Measurements from ENCODE around the gene GPATCH3.

The GPATCH3 gene

GRCh38 chr1:26907071-26907917 is 7.0 kb upstream of the GPATCH3 start:
- no peak for TF ChIP-seq CTCF (IDR thresholded peaks at IDR 0.05; ENCODE audit: low read depth, low read length)
- H3K4me3 ChIP-seq (replicated peaks in 1 of 2; ENCODE audit: low read depth in 2 of 2, low read length in 2 of 2), result no peak overlapping the region
- peak; percentile 65 to 93 for DNase-seq (ENCODE audit: low read depth in 2 of 2)

GRCh38 chr1:26900815-26901511 is 696 bp upstream of the GPATCH3 start:
- no peak for TF ChIP-seq CTCF (IDR thresholded peaks at IDR 0.05; ENCODE audit: low read depth, low read length)
- peak overlapping the region; percentile 94 to 98 for H3K4me3 ChIP-seq (replicated peaks in 1 of 2; ENCODE audit: low read depth in 2 of 2, low read length in 2 of 2)
- DNase-seq (ENCODE audit: low read depth in 2 of 2), result no peak

GRCh38 chr1:26897351-26897750 is 2.9 kb downstream of the GPATCH3 start:
- DNase-seq (ENCODE audit: low read depth in 2 of 2), result no peak
- TF ChIP-seq CTCF (IDR thresholded peaks at IDR 0.05; ENCODE audit: low read depth, low read length), result no peak
- H3K4me3 ChIP-seq (replicated peaks in 1 of 2; ENCODE audit: low read depth in 2 of 2, low read length in 2 of 2), result no peak overlapping the region

- DNase-seq (ENCODE audit: low read depth in 2 of 2), result no peak
- no peak for TF ChIP-seq CTCF (IDR thresholded peaks at IDR 0.05; ENCODE audit: low read depth, low read length)
- no peak overlapping the region for H3K4me3 ChIP-seq (replicated peaks in 1 of 2; ENCODE audit: low read depth in 2 of 2, low read length in 2 of 2)
These were observed 6.0 kb downstream of the GPATCH3 start for GRCh38 chr1:26894263-26894662.

GRCh38 chr1:26890467-26890796 is 9.8 kb downstream of the GPATCH3 start:
- DNase-seq (ENCODE audit: low read depth in 2 of 2), result no peak
- H3K4me3 ChIP-seq (replicated peaks in 1 of 2; ENCODE audit: low read depth in 2 of 2, low read length in 2 of 2), result peak overlapping the region; percentile 98 to 99
- no peak for TF ChIP-seq CTCF (IDR thresholded peaks at IDR 0.05; ENCODE audit: low read depth, low read length)

- peak; percentile 74 to 79 for DNase-seq (ENCODE audit: low read depth in 2 of 2)
- no peak for TF ChIP-seq CTCF (IDR thresholded peaks at IDR 0.05; ENCODE audit: low read depth, low read length)
These were observed 10.5 kb downstream of the GPATCH3 start, which contains the start of gene GPN2 for GRCh38 chr1:26889551-26890466. GPN2 (minus strand) TSS chr1:26890283; CDS start chr1:26890096, 187 bp downstream.

More at GRCh38 chr1:26889551-26890466, 10.5 kb downstream of the GPATCH3 start, which contains the start of gene GPN2:
- H3K4me3 ChIP-seq (replicated peaks in 1 of 2; ENCODE audit: low read depth in 2 of 2, low read length in 2 of 2), result peak within 1 kb of the TSS; percentile 98 to 99
